Prostate gland (tissue), 2 donors: Measurements from ENCODE around the gene KCND3. TPM values are rescaled to one million over a fixed set of nuclear protein-coding genes. Genes with fewer than 3 reads are reported as not detected.

Source experiments
- DNase-seq: peaks from one replicate; pipeline ENCODE4 v3.0.0-alpha.2; 2019; ENCODE audit warnings: low spot score
- H3K27ac ChIP-seq, 2 donors: fragments of 200-600 bp; sonication (generic); 2 replicates each; pipeline ENCODE4 v1.5.1; 2017 to 2019
- H3K27me3 ChIP-seq: fragments of 200-600 bp; sonication (generic); replicated peaks from 2 replicates; pipeline ENCODE4 v1.5.1; 2019; ENCODE audit not compliant: insufficient read depth
- H3K36me3 ChIP-seq, 2 donors: fragments of 200-600 bp; sonication (generic); 1 replicate in 1 of 2; 2 replicates in 1 of 2; pipeline versions ENCODE4 v1.5.1 to v1.8.1; 2017 to 2019
- H3K4me1 ChIP-seq: fragments of 200-600 bp; sonication (generic); replicated peaks from 2 replicates; pipeline ENCODE4 v1.5.1; 2019
- H3K4me3 ChIP-seq, 2 donors: fragments of 200-600 bp; sonication (generic); 2 replicates each; pipeline ENCODE4 v1.5.1; 2017 to 2019
- H3K9me3 ChIP-seq: fragments of 200-600 bp; sonication (generic); 2 replicates; pipeline ENCODE4 v1.5.1; 2017
- POLR2A ChIP-seq: fragments of 450-650 bp; IDR thresholded peaks from one replicate; pipeline ENCODE4 v1.6.1; 2016; ENCODE audit warnings: antibody characterized with exemption, mild to moderate bottlenecking
- POLR2AphosphoS5 ChIP-seq: sonication (generic); formaldehyde crosslinking; IDR thresholded peaks from one replicate; pipeline ENCODE4 v1.6.1; 2017; ENCODE audit warnings: antibody characterized with exemption
- WGBS: methylation state at CpG from one replicate; pipeline ENCODE4 v1.1.5; 2018; 5-methylcytosine and 5-hydroxymethylcytosine counted together
- intact Hi-C: fragments of 100-400 bp; cut with DNase I; formaldehyde crosslinking; loops from one replicate; pipeline ENCODE4 v1.14.2; 2022
- total RNA-seq, 2 donors: library from RNA; depleted of rRNA; stranded (reverse); fragments of >200 nt; gene quantifications; one replicate each; pipeline ENCODE4 v1.1.0, GENCODE V29; 2016
- TF ChIP-seq, protein P1 (sequence below), 4 experiments: fragments of 200-600 bp in 2 of 4; fragments of 450-650 bp in 2 of 4; sonication (generic) in 2 of 4; IDR thresholded peaks; 1 replicate in 3 of 4; 2 replicates in 1 of 4; pipeline ENCODE4 v1.5.1; 2016 to 2019; ENCODE audit warnings: antibody characterized with exemption in 4 of 4, mild to moderate bottlenecking in 2 of 4, moderate library complexity in 2 of 4

Gene KCND3
- total RNA-seq, 2 donors from 2014 or later = 17.1 to 27.3 TPM

DNA sequence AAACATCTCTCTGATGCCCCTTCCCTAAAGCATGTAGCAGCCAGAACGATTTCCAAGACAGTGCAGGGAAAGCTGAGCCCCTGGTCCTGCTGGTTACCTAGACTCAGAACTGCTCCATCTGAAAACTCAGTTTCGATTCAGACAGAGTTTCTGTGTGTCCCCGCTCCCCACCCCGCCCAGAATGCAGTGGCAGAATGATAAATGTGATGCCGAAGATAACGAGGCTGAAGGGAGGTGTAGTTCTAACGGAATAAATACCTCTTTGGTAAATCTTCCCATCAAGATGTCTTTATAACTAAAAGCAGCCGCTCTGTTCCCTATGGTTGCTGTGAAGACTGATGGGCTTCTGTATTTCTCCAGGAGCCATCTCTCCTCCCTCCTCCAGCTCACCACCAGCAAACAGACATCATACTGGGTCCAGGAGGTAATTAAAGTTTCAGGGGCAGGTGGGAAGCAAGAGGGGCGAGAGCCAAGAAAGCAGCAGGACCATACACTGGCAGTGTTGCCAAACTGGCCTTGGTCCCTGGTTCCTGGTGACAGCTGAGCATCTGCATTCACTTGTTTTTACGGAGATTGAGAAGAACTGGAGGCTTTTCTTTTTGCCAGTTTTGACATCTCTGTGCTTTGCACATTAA lies 156.8 kb downstream of the KCND3 start:
- Histone ChIP-seq H3K9me3 (no peaks in the 10 kb centered on the region), H3K4me1 (no peaks in the 10 kb centered on the region), H3K4me3 (no peak overlapping the region), H3K27me3 (no peaks in the 10 kb centered on the region), H3K36me3 (no peaks in the 10 kb centered on the region), H3K27ac (no peak overlapping the region)
- intact Hi-C loops = no loop called here
- DNase-seq = no peak
- 82% methylated on average over 10 of the region's 10 CpGs for WGBS
- TF ChIP-seq, protein P1, sequence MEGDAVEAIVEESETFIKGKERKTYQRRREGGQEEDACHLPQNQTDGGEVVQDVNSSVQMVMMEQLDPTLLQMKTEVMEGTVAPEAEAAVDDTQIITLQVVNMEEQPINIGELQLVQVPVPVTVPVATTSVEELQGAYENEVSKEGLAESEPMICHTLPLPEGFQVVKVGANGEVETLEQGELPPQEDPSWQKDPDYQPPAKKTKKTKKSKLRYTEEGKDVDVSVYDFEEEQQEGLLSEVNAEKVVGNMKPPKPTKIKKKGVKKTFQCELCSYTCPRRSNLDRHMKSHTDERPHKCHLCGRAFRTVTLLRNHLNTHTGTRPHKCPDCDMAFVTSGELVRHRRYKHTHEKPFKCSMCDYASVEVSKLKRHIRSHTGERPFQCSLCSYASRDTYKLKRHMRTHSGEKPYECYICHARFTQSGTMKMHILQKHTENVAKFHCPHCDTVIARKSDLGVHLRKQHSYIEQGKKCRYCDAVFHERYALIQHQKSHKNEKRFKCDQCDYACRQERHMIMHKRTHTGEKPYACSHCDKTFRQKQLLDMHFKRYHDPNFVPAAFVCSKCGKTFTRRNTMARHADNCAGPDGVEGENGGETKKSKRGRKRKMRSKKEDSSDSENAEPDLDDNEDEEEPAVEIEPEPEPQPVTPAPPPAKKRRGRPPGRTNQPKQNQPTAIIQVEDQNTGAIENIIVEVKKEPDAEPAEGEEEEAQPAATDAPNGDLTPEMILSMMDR (IDR thresholded peaks at IDR 0.05) = no peak
- TF ChIP-seq POLR2AphosphoS5 (no peak), POLR2A (no peak)

DNA sequence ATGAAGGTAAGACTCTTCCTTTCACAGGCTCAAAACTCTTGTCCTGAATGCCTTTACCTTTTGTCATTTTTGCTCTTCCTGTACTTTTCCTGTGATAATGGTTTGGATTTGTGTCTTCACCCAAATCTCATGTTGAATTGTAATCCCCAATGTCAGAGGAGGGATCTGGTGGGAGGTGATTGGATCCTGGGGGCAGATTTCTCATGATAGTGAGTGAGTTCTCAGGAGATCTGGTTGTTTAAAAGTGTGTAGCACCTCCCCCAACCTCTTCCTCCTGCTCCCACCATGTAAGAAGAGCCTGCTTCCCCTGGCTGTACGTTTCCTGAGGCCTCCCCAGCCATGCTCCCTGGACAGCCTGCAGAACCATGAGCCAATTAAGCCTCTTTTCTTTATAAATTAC lies 158.3 kb downstream of the KCND3 start:
- no peak for DNase-seq
- no peak for TF ChIP-seq POLR2AphosphoS5
- TF ChIP-seq, protein P1 (IDR thresholded peaks at IDR 0.05) = no peak
- Histone ChIP-seq H3K27me3 (no peaks in the 10 kb centered on the region), H3K9me3 (no peaks in the 10 kb centered on the region), H3K36me3 (no peaks in the 10 kb centered on the region), H3K4me1 (no peaks in the 10 kb centered on the region), H3K27ac (no peak overlapping the region), H3K4me3 (no peak overlapping the region)
- intact Hi-C loops = no loop called here
- WGBS = 45% methylated on average over 1 of the region's 1 CpG

DNA sequence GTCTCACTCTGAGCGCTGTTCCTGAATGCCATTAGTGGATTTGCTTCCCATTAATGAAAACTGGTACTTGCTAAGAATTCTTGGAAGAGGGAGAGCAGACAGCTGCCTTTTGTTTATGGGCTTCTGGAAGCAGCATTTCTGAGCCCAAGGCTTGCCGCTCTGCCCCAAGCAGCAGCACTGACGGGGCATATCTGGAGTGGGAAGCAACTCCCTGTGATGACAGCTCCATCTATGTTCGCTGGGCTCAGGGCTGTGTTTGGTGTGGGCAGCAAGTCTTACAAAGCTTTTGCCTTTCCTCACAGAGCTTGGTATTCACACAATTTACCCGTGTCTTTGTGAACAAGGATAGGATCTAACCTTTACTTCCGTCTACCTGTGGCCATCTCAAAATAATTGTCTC lies 161.5 kb downstream of the KCND3 start:
- intact Hi-C loops = no loop called here
- no peak overlapping the region for H3K4me3 ChIP-seq
- TF ChIP-seq, protein P1 (IDR thresholded peaks at IDR 0.05) = no peak
- TF ChIP-seq POLR2AphosphoS5 = no peak
- TF ChIP-seq POLR2A = no peak
- DNase-seq = no peak
- 61% methylated on average over 6 of the region's 6 CpGs for WGBS
- no peak overlapping the region for H3K27ac ChIP-seq
- H3K9me3 ChIP-seq = no peaks in the 10 kb centered on the region
- H3K4me1 ChIP-seq = no peaks in the 10 kb centered on the region
- H3K27me3 ChIP-seq = no peaks in the 10 kb centered on the region
- H3K36me3 ChIP-seq = no peaks in the 10 kb centered on the region

DNA sequence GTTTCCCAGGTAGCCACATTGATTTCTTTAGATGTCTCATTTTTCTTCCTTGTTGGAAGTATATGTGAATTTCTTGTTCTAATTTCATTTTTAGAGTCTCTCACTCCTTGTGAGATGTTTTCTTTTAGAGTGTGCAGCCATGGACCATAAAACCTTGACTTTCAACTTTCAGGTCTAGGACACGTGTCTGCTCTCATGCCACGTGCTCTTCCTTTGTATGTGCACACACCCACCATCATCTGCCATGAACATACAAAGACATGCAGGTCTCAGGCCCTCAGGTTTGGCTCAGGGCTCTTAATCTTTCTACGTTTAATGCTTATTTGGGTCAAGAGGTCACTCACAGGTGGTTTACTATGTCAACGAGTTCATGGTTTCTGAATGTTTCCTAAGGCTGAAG lies 163.2 kb downstream of the KCND3 start:
- no peak overlapping the region for H3K27ac ChIP-seq
- no peak overlapping the region for H3K4me3 ChIP-seq
- H3K27me3 ChIP-seq = no peaks in the 10 kb centered on the region
- intact Hi-C loops = no loop called here
- no peaks in the 10 kb centered on the region for H3K9me3 ChIP-seq
- TF ChIP-seq POLR2AphosphoS5 = no peak
- TF ChIP-seq POLR2A = no peak
- TF ChIP-seq, protein P1 (IDR thresholded peaks at IDR 0.05) = no peak
- DNase-seq = no peak
- WGBS = 61% methylated on average over 4 of the region's 4 CpGs
- H3K36me3 ChIP-seq = no peaks in the 10 kb centered on the region
- no peaks in the 10 kb centered on the region for H3K4me1 ChIP-seq

DNA sequence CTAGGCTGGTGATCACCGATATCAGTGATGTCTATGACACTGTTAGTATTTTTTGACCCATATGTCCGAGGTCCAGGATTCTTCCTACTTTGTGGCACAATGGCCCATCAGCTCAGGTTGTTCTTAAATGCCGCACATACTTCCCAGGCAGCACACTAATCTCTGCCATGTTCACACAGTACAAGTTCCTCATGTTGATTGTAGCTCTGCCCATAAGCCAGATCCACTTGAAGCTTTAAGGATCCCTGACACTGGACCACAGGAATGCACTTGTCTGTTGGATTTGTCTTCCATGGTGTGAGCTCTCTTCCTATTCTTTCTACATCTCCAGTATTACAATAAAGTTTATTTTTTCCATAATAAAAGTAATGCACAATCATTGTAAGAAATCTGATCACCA lies 164.3 kb downstream of the KCND3 start:
- intact Hi-C loops = no loop called here
- Histone ChIP-seq H3K9me3 (no peaks in the 10 kb centered on the region), H3K27ac (no peak overlapping the region), H3K4me3 (no peak overlapping the region), H3K36me3 (no peaks in the 10 kb centered on the region), H3K4me1 (no peaks in the 10 kb centered on the region), H3K27me3 (no peaks in the 10 kb centered on the region)
- DNase-seq = no peak
- TF ChIP-seq POLR2AphosphoS5 (no peak), POLR2A (no peak)
- TF ChIP-seq, protein P1 (IDR thresholded peaks at IDR 0.05) = no peak
- 96% methylated on average over 3 of the region's 3 CpGs for WGBS
